BLaER1 (cell line): Measurements from ENCODE around the gene LZTR1.

Source experiments
- H3K27ac ChIP-seq: shearing (Covaris generic); formaldehyde crosslinking; 2 replicates; pipeline ENCODE4 v1.8.1; 2022
- H3K27me3 ChIP-seq: shearing (Covaris generic); formaldehyde crosslinking; 2 replicates; pipeline ENCODE4 v1.8.1; 2022
- H3K36me3 ChIP-seq: shearing (Covaris generic); formaldehyde crosslinking; 2 replicates; pipeline ENCODE4 v1.8.1; 2022
- H3K4me1 ChIP-seq: shearing (Covaris generic); formaldehyde crosslinking; 2 replicates; pipeline ENCODE4 v1.8.1; 2022
- H3K4me2 ChIP-seq: shearing (Covaris generic); formaldehyde crosslinking; 2 replicates; pipeline ENCODE4 v1.8.1; 2022
- H3K4me3 ChIP-seq: shearing (Covaris generic); formaldehyde crosslinking; 2 replicates; pipeline ENCODE4 v1.8.1; 2022
- H3K9ac ChIP-seq: shearing (Covaris generic); formaldehyde crosslinking; 2 replicates; pipeline ENCODE4 v1.8.1; 2022
- H3K9me3 ChIP-seq: shearing (Covaris generic); formaldehyde crosslinking; 2 replicates; pipeline ENCODE4 v1.8.1; 2022
- H4K20me1 ChIP-seq: shearing (Covaris generic); formaldehyde crosslinking; 2 replicates; pipeline ENCODE4 v1.8.1; 2022
- Cebpa-rat ChIP-seq: shearing (Covaris generic); IDR thresholded peaks from 2 replicates; pipeline ENCODE4 v1.8.1; 2022

LZTR1 gene

DNA sequence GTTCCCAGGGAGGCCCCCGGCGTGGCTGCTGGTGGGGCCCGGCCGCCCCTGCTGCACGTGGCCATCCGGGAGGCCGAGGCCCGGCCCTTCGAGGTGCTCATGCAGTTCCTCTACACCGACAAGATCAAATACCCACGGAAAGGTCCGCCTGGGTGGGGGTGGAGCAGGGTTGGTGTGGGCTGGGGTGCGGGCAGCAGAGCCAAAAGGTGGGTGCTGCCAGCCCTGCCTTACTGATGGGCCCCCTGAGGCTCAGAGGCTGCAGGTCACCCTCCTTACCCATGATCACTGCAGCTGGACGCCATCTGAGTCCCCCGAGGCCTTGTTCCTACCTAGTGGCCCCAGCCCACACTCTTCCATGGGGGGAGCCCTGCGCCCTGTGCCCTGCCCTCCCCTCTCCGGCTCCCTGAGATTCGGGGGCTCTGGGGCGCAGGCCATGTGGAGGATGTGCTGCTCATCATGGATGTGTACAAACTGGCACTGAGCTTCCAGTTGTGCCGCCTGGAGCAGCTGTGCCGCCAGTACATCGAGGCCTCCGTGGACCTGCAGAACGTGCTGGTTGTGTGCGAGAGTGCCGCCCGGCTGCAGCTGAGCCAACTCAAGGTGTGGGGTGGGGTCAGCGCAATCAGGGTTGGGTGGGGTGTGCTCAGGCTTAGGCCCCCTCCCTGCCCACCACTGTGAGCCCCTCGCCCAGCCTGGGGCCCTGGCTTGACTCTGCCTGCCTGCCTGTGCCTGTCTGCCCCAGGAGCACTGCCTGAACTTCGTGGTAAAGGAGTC, 12.2 kb downstream of the LZTR1 start:
- Histone ChIP-seq H3K36me3 (peaks cover 94% of the 10 kb centered on the region), H3K4me1 (peaks cover 10% of the 10 kb centered on the region), H3K4me3 (no peak overlapping the region), H3K9ac (no peak overlapping the region), H3K9me3 (no peaks in the 10 kb centered on the region), H3K27ac (no peak overlapping the region), H3K4me2 (no peak overlapping the region), H4K20me1 (peaks cover 30% of the 10 kb centered on the region), H3K27me3 (no peaks in the 10 kb centered on the region)
- no peak for TF ChIP-seq Cebpa-rat

DNA sequence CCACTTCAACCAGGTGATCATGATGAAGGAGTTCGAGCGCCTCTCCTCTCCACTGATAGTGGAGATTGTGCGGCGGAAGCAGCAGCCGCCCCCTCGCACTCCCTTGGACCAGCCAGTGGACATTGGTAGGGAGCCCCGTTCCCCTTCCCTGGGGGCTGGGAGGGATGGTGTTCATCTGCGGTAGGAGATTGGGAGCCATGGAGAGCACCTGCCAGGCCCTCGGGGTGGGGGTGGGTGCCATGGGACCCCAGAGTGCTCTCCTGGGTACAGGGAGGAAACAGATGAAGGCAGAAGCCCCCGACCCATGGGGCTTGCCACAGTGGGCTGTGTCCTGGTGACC, 12.8 kb downstream of the LZTR1 start:
- no peak overlapping the region for H3K4me2 ChIP-seq
- no peak overlapping the region for H3K9ac ChIP-seq
- no peaks in the 10 kb centered on the region for H3K27me3 ChIP-seq
- H3K36me3 ChIP-seq: peaks cover 99% of the 10 kb centered on the region
- peaks cover 34% of the 10 kb centered on the region for H4K20me1 ChIP-seq
- TF ChIP-seq Cebpa-rat: no peak
- H3K4me1 ChIP-seq: peaks cover 8% of the 10 kb centered on the region
- H3K4me3 ChIP-seq: no peak overlapping the region
- H3K9me3 ChIP-seq: no peaks in the 10 kb centered on the region
- H3K27ac ChIP-seq: no peak overlapping the region

DNA sequence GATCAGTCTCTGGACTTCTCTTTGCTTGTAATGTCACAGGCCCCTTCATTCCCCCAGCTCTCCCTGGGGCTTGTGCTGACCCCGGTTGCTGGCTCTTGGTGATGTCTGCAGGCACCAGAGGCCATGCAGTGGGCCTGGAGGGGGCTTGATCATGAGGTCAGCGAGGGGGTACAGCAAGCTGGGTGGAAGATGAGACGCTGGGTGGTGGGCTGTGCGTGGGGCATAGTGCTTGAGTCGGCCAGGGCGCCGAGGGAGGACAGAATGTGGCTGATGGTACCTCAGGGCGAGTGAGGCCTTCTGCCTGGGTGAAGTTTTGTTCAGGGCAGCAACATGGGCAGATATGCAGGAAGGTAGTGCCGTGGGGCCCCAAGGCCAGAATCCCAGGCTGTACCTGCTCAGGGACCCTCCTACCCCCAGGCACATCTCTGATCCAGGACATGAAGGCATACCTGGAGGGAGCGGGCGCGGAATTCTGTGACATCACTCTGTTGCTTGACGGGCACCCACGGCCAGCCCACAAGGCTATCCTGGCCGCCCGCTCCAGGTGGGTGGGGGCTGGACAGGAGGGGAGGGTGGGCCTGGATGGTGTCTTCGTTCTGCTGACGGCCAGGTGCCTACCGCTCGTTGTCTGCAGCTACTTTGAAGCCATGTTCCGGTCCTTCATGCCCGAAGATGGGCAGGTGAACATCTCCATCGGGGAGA, 13.4 kb downstream of the LZTR1 start:
- H3K9ac ChIP-seq: no peak overlapping the region
- peaks cover 40% of the 10 kb centered on the region for H4K20me1 ChIP-seq
- TF ChIP-seq Cebpa-rat: no peak
- no peak overlapping the region for H3K4me3 ChIP-seq
- H3K9me3 ChIP-seq: no peaks in the 10 kb centered on the region
- no peak overlapping the region for H3K27ac ChIP-seq
- peaks cover 99% of the 10 kb centered on the region for H3K36me3 ChIP-seq
- peaks cover 10% of the 10 kb centered on the region for H3K4me1 ChIP-seq
- H3K27me3 ChIP-seq: no peaks in the 10 kb centered on the region
- no peak overlapping the region for H3K4me2 ChIP-seq

DNA sequence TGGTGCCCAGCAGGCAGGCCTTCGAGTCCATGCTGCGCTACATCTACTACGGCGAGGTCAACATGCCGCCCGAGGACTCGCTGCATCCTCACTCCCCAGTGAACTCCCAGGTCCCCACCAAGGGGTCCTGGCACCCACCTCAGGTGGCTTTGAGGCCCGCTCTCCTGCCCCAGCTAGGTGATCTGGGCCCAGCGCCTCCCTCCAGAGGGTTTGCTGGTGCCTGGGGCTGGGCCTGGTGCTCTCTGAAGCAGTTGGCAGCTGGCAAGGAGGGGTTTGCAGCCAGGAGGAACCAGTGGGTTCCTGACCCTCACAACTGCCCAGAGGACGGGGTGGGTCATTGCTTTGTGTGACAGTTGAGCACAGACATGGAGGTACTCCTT, 13.9 kb downstream of the LZTR1 start:
- Histone ChIP-seq H3K27me3 (no peaks in the 10 kb centered on the region), H3K27ac (no peak overlapping the region), H4K20me1 (peaks cover 46% of the 10 kb centered on the region), H3K9ac (no peak overlapping the region), H3K4me3 (no peak overlapping the region), H3K4me1 (peaks cover 16% of the 10 kb centered on the region), H3K36me3 (peaks cover 94% of the 10 kb centered on the region), H3K4me2 (no peak overlapping the region), H3K9me3 (no peaks in the 10 kb centered on the region)
- no peak for TF ChIP-seq Cebpa-rat

DNA sequence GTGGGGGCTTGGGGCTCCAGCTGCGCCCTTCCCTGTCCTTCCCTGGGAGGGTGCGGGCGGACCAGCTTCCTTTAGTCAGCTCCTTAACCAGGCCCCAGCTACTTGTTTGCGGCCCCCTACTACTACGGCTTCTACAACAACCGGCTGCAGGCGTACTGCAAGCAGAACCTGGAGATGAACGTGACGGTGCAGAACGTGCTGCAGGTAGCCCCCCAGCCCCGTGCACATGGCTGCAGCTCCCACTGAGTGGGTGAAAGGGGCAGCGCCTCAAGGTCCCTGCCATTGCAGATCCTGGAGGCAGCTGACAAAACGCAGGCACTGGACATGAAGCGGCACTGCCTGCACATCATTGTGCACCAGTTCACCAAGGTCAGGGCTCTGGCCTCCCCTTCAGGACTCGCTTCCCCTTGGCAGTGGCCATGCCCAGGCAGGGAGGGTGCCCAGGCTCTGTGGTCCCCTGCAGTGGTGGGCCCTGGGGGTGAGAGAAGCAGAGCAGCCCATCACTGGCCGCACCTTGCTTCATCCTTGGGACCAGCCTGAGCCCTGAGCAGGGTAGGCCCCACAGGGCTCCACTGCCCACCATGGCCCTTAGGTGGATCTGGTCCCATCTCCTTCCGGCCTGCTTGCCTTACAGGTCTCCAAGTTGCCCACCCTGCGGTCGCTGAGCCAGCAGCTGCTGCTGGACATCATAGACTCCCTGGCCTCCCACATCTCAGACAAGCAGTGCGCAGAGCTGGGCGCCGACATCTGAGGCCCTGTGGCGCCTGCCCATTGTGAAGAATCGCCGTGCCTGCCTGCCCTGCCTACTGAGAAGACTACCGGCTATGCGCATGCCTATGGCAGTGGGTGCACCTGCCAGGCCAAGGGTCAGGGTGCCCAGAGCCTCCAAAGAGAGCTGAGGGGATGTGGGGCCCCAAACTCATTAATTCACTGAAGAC, 14.8 kb downstream of the LZTR1 start:
- Histone ChIP-seq H3K27me3 (no peaks in the 10 kb centered on the region), H4K20me1 (peaks cover 48% of the 10 kb centered on the region), H3K4me2 (no peak overlapping the region), H3K36me3 (peaks cover 85% of the 10 kb centered on the region), H3K9me3 (no peaks in the 10 kb centered on the region), H3K4me3 (no peak overlapping the region), H3K9ac (no peak overlapping the region), H3K4me1 (peaks cover 19% of the 10 kb centered on the region), H3K27ac (no peak overlapping the region)
- no peak for TF ChIP-seq Cebpa-rat

DNA sequence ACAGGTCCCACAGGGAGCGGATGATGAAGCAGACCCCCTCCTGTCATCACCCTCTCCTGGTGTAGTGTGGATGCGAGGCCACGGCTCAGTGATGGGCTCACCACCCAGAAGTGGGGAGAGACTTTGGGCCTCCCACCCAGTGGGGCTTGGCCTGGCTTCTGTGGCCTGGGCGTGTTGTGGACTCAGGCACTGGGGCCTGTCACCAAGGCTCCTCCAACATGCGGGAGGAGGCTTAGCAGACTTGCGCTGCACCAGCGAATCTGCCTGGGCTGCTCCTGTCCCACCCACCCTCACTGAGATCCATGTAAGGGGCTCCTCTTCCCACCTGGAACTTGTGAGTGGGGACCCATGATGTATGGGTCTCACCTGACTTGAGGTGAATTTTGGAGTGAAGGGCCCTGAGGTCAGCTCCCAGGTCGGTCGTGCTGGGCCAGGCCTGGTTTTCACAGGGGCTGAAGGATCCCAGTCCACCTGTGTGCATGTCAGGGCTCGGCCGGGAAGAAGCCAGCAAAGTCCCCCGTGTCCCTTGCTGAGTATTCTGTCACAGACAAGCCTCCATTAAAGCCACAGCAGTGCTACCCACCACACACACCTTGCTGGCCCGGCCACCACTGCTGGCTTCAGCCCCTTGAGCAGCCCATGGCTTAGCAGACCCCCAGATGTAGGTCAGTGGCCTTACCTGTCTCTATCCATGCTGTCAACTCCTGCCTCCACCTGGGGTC, 15.6 kb downstream of the LZTR1 start:
- no peak for TF ChIP-seq Cebpa-rat
- Histone ChIP-seq H3K4me2 (no peak overlapping the region), H3K9me3 (no peaks in the 10 kb centered on the region), H4K20me1 (peaks cover 48% of the 10 kb centered on the region), H3K27me3 (no peaks in the 10 kb centered on the region), H3K4me1 (peaks cover 20% of the 10 kb centered on the region), H3K27ac (no peak overlapping the region), H3K36me3 (peaks cover 77% of the 10 kb centered on the region), H3K9ac (no peak overlapping the region), H3K4me3 (no peak overlapping the region)

DNA sequence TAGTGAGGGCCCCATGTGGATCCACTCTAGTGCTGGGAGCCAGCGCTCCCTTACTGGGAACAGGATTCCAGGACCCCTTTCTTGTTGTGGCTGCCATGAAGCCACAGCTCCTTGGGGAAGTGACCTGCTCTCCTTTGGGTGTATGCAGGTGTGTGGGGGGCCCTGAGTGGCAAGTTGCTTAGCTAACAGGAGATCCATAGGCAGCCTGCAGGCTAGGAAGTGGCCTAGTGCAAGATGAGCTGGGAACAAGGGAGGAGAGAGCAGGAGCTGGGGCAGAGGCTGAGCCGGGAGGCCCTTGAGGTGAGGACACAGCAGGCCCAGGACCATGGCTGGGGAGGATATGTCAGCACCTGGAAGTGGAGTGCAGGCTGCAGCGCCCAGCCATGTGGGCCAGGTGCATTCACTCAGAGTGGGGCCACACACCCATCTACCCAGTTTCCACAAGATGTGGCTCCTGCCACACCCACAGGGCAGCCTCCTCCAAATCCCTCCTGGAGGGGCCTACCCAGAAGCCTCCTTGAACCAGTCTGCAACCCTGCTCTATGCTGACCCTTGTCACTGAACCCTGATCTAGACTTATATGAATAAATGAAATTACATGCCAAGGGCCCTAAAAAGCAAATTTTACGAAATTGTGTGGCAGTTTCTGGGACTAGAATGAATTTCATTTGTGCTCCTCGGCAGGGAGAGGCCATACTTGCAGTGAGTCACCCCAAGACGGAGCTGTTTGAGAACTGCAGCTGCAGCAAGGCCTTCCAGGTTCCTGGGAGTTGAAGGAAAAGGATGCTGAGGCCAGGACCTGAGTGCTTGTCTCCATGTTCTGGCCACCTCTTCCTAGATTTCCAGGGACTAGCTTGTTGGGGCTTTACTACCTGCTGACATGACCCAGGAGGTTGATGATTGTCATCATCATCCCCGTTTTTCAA, 16.6 kb downstream of the LZTR1 start:
- Histone ChIP-seq H3K27ac (no peak overlapping the region), H3K36me3 (peaks cover 67% of the 10 kb centered on the region), H3K9ac (0 out of 2 replicates have a peak overlapping the region, but pooled peaks have one; percentile 90), H3K4me3 (no peak overlapping the region), H3K27me3 (no peaks in the 10 kb centered on the region), H3K4me1 (peaks cover 30% of the 10 kb centered on the region), H4K20me1 (peaks cover 48% of the 10 kb centered on the region), H3K9me3 (no peaks in the 10 kb centered on the region), H3K4me2 (no peak overlapping the region)
- TF ChIP-seq Cebpa-rat: no peak

DNA sequence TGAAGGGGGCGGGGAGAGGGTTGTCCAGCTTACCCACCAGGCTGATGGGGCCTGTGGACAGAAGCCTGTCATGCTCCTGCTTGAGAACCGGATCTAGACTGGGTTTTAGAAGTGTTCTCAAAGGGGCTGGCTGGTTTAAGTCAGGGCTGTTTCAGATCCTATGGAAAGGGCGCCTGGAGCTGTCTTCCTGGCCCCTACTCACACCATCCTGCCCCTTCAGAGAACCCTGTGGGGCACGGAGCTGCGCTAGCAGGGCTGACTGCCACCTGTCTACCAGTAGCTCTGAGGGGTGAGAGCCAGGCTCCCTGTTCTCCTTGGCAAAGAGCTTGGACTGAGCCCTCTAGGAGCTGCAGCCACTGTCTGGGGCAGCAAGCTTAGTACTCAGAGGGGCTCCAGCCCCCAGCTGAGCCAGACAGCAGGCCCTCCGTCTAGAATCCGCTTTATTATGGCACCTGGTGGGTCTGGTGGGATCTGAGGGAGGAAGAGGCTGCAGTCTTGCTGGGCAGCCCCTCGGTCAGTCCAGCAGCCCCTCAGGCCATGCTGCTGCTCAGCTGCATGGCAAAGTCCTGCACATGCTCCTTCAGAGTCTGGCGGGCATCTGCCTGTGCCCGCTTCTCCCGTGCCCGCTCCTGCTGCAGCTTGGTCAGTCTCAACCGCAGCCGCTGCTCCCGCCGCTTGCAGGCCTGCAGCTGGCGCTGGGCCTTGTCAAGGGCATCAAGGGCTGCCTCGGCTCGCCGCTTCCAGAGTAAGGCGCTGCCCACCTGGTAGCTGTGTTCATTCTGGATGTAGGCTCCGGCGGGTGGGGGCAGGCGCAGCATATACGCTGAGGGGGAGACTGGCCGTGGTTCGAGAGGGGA, 17.5 kb downstream of the LZTR1 start:
- H3K4me2 ChIP-seq: peak overlapping the region; percentile 100

More for the DNA sequence above, 17.5 kb downstream of the LZTR1 start:
- H3K27me3 ChIP-seq: no peaks in the 10 kb centered on the region
- TF ChIP-seq Cebpa-rat: no peak
- no peaks in the 10 kb centered on the region for H3K9me3 ChIP-seq
- peak overlapping the region; percentile 90 for H3K9ac ChIP-seq
- 0 out of 2 replicates have a peak overlapping the region, but pooled peaks have one; percentile 79 for H3K4me3 ChIP-seq
- H3K36me3 ChIP-seq: peaks cover 58% of the 10 kb centered on the region
- peak overlapping the region; percentile 92; the same call in 1 of the 2 replicates for H3K27ac ChIP-seq
- H4K20me1 ChIP-seq: peaks cover 48% of the 10 kb centered on the region
- peaks cover 34% of the 10 kb centered on the region for H3K4me1 ChIP-seq
